ENCODE results near the gene KIAA1614.

The KIAA1614 gene

GRCh38 chr1:180912801-180913565, at the start of gene KIAA1614:
Gene KIAA1614 (plus strand): TSS chr1:180912897. CDS start chr1:180913244, 347 bp downstream.
- DNase-seq (ENCODE audit: low read depth in 1 of 2, low spot score in 1 of 2): no peak

GRCh38 chr1:180863158-180863775, 49.4 kb upstream of the KIAA1614 start:
- no peak for DNase-seq (ENCODE audit: low read depth in 1 of 2, low spot score in 1 of 2)

GRCh38 chr1:180881806-180882509, 30.7 kb upstream of the KIAA1614 start:
- no peak for DNase-seq (ENCODE audit: low read depth in 1 of 2, low spot score in 1 of 2)

- DNase-seq (ENCODE audit: low read depth in 1 of 2, low spot score in 1 of 2): no peak
Measured at GRCh38 chr1:180884588-180885300, 28.0 kb upstream of the KIAA1614 start.

GRCh38 chr1:180886338-180886737, 26.4 kb upstream of the KIAA1614 start:
- DNase-seq (ENCODE audit: low read depth in 1 of 2, low spot score in 1 of 2): no peak

- no peak for DNase-seq (ENCODE audit: low read depth in 1 of 2, low spot score in 1 of 2)
Measured at GRCh38 chr1:180887841-180888240, 24.9 kb upstream of the KIAA1614 start.

- DNase-seq (ENCODE audit: low read depth in 1 of 2, low spot score in 1 of 2): no peak
Measured at GRCh38 chr1:180888870-180889269, 23.8 kb upstream of the KIAA1614 start.

GRCh38 chr1:180889325-180889724, 23.4 kb upstream of the KIAA1614 start:
- no peak for DNase-seq (ENCODE audit: low read depth in 1 of 2, low spot score in 1 of 2)

GRCh38 chr1:180892272-180892671, 20.4 kb upstream of the KIAA1614 start:
- no peak for DNase-seq (ENCODE audit: low read depth in 1 of 2, low spot score in 1 of 2)

- no peak for DNase-seq (ENCODE audit: low read depth in 1 of 2, low spot score in 1 of 2)
Measured at GRCh38 chr1:180892675-180893074, 20.0 kb upstream of the KIAA1614 start.

GRCh38 chr1:180893614-180894013, 19.1 kb upstream of the KIAA1614 start:
- no peak for DNase-seq (ENCODE audit: low read depth in 1 of 2, low spot score in 1 of 2)

GRCh38 chr1:180896161-180896560, 16.5 kb upstream of the KIAA1614 start:
- no peak for DNase-seq (ENCODE audit: low read depth in 1 of 2, low spot score in 1 of 2)

- DNase-seq (ENCODE audit: low read depth in 1 of 2, low spot score in 1 of 2): no peak
Measured at GRCh38 chr1:180898441-180899219, 14.1 kb upstream of the KIAA1614 start.

- DNase-seq (ENCODE audit: low read depth in 1 of 2, low spot score in 1 of 2): no peak
Measured at GRCh38 chr1:180899262-180899661, 13.4 kb upstream of the KIAA1614 start.

GRCh38 chr1:180901076-180901990, 11.4 kb upstream of the KIAA1614 start:
- DNase-seq (ENCODE audit: low read depth in 1 of 2, low spot score in 1 of 2): no peak

GRCh38 chr1:180902541-180902940, 10.2 kb upstream of the KIAA1614 start:
- DNase-seq (ENCODE audit: low read depth in 1 of 2, low spot score in 1 of 2): no peak

GRCh38 chr1:180905927-180906326, 6.8 kb upstream of the KIAA1614 start:
- no peak for DNase-seq (ENCODE audit: low read depth in 1 of 2, low spot score in 1 of 2)

- no peak for DNase-seq (ENCODE audit: low read depth in 1 of 2, low spot score in 1 of 2)
Measured at GRCh38 chr1:180906511-180906910, 6.2 kb upstream of the KIAA1614 start.

GRCh38 chr1:180907313-180908055, 5.2 kb upstream of the KIAA1614 start:
- no peak for DNase-seq (ENCODE audit: low read depth in 1 of 2, low spot score in 1 of 2)

All from activated T-helper 1 cell treated with anti-CD3 and anti-CD28 coated beads, Interleukin-2, amount 50 U/mL, for 16 hours (primary cell).